Activated CD8-positive, alpha-beta memory T cell treated with anti-CD3 and anti-CD28 coated beads for 48 hours (primary cell): ENCODE data around the gene GIT2.
A peak's percentile ranks its signal among the peaks of the same experiment; 100 is the strongest.
"Not testable (repeated sequence)": the region's sequence is repeated elsewhere in the genome, so short reads cannot be mapped to it uniquely, and the experiment has no call there.

ENCODE experiments used
- DNase-seq, 3 experiments: peaks; one replicate each; pipeline ENCODE4 v3.0.0-alpha.2; 2020; ENCODE audit warnings: low read depth in 2 of 3, low spot score in 2 of 3

GIT2 gene

GRCh38 chr12:110006115-110006514, 9.9 kb upstream of the GIT2 start:
- DNase-seq: no peak

GRCh38 chr12:110005319-110005973, 9.3 kb upstream of the GIT2 start:
- no peak for DNase-seq

GRCh38 chr12:110004598-110004997, 8.4 kb upstream of the GIT2 start:
- DNase-seq: no peak

GRCh38 chr12:110002676-110003515, 6.7 kb upstream of the GIT2 start:
- DNase-seq: no peak

GRCh38 chr12:110001596-110001995, 5.4 kb upstream of the GIT2 start:
- DNase-seq: no peak

DNA sequence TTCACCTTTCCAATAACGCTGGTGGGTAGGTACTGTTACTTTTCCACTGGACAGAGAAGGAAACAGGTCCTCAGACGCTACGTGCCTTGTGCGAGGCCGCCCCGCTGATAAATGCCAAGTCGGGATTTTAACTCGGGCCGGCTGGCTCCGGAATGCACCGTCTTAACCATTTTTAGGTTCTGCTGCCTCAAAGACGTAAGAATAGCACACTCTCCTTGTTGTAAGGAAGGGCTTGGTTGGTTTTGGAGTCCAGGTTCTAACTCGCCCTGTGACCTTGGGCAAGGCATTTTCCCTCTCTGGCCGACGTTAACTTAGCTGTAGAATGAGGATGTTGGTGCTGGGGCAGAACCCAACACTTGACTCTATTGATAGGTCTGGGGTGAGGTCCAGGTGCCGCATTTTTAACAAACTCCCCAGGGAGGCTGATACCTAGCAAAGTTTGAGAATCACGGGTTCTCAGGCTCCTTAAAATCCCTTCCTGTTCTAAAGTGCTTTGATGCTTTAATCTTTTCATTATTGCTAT, 3.9 kb upstream of the GIT2 start:
- DNase-seq: no peak

GRCh38 chr12:109999649-109999971, 3.4 kb upstream of the GIT2 start:
- DNase-seq: no peak

DNA sequence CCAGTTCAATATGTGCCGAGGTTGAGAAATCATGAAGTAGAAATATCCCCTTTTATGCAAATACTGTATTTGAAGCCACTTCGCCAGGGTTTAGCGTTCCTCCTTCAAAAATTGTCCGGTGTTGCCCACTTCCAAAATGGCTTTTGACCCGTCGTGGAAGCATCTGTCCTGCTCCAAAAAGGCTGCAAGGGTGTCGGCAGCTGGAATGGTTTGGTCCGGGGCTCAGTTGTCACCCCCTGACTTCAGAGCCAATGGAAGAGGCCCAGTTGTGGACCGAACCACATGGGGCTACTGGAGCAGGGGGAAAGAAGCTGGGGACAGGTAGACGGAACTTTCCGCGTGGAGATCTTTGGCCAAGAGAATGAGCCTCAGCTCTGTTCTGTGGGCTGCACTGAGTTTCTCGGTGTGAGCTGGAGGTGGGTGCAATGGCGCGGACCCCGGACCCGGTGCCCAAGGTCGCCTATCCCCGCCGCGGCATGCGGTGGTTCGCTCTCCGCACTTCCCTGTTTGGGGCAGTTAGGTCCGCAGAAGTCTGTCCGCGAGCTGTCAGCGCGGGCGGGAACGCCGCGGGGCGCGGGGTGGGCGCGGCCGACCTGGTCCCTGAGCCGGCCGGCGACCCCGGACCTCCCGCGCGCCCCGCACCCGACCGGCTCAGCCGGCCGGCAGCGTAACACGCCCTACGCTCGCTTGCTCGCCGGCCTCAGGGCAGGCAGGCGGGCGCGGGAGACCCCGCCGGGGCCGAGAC, 2.9 kb upstream of the GIT2 start, which contains the start of gene ANKRD13A:
ANKRD13A (plus strand) TSS at position 527 of the 745 bp plus-strand sequence. CDS start 259 bp downstream, outside the sequence.
- peak; percentile 68 to 74 (median 72) for DNase-seq

- no peak for DNase-seq
These were observed 2.2 kb upstream of the GIT2 start for GRCh38 chr12:109998241-109998903.

- no peak for DNase-seq
These were observed 1.2 kb upstream of the GIT2 start for GRCh38 chr12:109997393-109997792.

- no peak for DNase-seq
These were observed 300 bp upstream of the GIT2 start for GRCh38 chr12:109996483-109996853.

DNA sequence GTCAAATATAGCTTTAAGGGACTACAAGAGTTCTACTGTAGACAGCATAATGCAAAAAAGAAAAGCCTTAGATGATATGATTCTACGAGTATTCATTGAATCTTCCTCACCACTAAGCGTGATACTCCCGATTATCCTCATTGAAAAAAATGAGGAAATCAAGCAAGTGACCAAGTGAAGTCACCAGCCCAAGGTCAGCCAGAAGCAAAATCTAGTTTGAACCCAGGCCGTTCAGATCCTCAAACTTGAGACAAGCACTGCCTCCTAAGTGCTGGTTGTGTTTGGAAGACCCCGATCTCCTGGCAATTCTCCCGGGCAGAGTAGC, 845 bp downstream of the GIT2 start:
- no peak for DNase-seq

GRCh38 chr12:109994401-109995175, 1.6 kb downstream of the GIT2 start:
- no peak for DNase-seq

GRCh38 chr12:109993091-109993490, 3.1 kb downstream of the GIT2 start:
- no peak for DNase-seq

DNA sequence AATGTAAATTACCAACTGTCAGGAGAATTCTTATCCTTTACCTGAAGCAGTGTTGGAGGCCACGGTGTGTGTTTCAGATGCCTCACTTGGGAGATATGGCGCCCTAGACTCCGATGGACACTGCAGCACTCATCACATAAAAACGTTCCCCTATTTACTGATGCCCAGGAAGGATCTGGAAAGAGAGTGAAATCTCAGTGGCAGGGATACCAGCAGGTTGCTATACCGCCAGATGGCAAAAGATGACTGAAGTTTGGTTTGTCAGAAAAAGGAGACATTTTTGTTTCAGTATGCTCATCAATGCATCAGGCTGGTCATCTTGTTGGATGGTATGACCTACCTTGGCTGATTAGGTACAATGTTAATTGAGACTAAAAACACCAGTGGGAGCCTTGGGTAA, 4.6 kb downstream of the GIT2 start:
- DNase-seq: no peak

GRCh38 chr12:109989380-109989779, 6.8 kb downstream of the GIT2 start:
- DNase-seq: no peak

DNA sequence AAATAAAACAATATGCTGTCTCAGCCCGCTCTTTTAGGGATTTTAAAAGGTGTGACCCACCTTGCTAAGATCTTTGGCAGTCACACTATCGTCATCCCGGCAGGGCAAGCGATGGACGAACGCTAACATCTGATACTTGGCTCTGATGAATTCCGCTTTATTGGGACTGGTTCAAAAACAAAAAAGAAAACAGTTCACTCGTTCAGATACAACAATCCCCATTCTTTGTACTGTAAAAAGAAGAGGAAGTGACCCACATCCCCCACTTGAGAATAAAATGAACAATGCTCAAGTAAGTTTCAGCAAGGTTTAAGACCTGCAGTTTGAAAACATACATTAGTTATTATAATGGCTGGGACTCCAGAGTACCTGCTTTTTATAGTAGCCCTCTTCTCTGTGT, 7.3 kb downstream of the GIT2 start:
- no peak for DNase-seq

DNA sequence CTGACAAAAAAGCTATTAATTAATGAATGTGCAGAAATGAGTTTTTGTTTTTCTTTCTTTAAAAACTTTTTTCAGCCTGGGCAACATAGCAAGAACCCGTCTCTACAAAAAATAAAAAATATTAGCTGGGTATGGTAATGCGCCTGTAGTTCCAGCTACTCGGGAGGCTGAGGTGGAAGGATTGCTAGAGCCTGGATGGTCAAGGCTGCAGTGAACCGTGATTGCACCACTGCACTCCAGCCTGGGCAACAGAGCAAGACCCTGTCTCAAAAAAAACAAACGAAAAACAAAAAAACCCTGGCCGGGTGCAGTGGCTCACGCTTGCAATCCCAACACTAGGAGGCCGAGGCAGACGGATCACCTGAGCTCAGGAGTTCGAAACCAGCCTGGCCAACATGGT, 7.9 kb downstream of the GIT2 start:
- DNase-seq: no peak

- no peak for DNase-seq
These were observed 8.6 kb downstream of the GIT2 start for GRCh38 chr12:109987615-109988014.

DNA sequence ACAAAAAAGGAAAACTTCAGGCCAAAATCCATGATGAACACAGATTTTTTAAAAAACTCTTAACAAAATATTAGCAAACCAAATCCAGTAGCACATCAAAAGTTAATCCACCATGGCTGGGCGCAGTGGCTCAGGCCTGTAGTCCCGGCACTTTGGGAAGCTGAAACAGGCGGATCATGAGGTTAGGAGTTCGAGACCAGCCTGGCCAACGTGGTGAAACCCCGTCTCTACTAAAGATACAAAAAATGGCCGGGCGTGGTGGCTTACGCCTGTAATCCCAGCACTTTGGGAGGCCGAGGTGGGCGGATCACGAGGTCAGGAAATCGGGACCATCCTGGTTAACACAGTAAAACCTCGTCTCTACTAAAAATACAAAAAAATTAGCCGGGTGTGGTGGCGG, 9.9 kb downstream of the GIT2 start:
- DNase-seq: not testable (repeated sequence)
